Lower lobe of right lung (tissue), 2 donors: Measurements from ENCODE around the gene WDFY3. TPM values are rescaled to one million over a fixed set of nuclear protein-coding genes. Genes with fewer than 3 reads are reported as not detected.

Experiments
- ATAC-seq, 2 donors: fragments of 200-7000 bp; cut with Tn5 transposase; one replicate each; pipeline ENCODE4 v1.9.1; 2020 to 2022; ENCODE audit warnings: mild to moderate bottlenecking in 2 of 2, moderate library complexity in 2 of 2
- DNase-seq: peaks from one replicate; pipeline ENCODE4 v3.0.0-alpha.2; 2020
- H3K27ac ChIP-seq: fragments of 200-600 bp; one replicate; pipeline ENCODE4 v1.8.0; 2022
- H3K27me3 ChIP-seq: fragments of 200-600 bp; one replicate; pipeline ENCODE4 v1.8.0; 2022; ENCODE audit warnings: low read depth
- H3K36me3 ChIP-seq: fragments of 200-600 bp; one replicate; pipeline ENCODE4 v1.8.0; 2022; ENCODE audit warnings: mild to moderate bottlenecking
- H3K4me1 ChIP-seq: fragments of 200-600 bp; one replicate; pipeline ENCODE4 v1.8.0; 2022
- H3K4me3 ChIP-seq: fragments of 200-600 bp; one replicate; pipeline ENCODE4 v1.8.0; 2022; ENCODE audit warnings: mild to moderate bottlenecking
- H3K9me3 ChIP-seq: fragments of 200-600 bp; one replicate; pipeline ENCODE4 v1.8.0; 2022
- CTCF ChIP-seq: fragments of 200-600 bp; IDR thresholded peaks from one replicate; pipeline ENCODE4 v1.8.0; 2022; ENCODE audit warnings: antibody characterized with exemption, mild to moderate bottlenecking
- intact Hi-C: fragments of 100-400 bp; cut with DNase I; formaldehyde crosslinking; loops from one replicate; pipeline ENCODE4 v1.11.0; 2022
- total RNA-seq: library from RNA; stranded (reverse); fragmentation: NEBNext Ultra II Directional; extraction: Animal tissue kit (Norgen Biotek cat#: 25700); gene quantifications from one replicate; pipeline ENCODE4 v1.2.1, GENCODE V29; 2021
- donor health status: DM: no; HTN: yes; CAD: no; lungs with severe emphysema.

The WDFY3 gene
- total RNA-seq, 1 donor from 2014 or later, result 125 TPM

DNA sequence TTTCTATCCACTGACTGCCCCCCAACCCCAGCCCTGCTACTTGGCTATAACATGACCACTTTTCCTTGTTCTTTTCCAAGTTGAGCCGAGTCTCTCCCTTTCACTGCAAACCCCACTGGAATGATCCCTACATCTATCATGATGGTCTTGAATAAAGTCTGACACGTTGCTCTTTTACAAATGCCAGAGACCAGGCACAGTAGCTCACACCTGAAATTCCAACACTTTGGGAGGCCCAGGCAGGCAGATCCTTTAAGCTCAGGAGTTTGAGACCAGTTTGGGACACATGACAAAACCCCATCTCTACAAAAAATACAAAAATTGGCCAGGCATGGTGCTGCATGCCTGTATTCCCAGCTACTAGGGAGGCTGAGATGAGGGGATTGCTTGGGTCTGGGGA is 100.9 kb downstream of the WDFY3 start:
- no peaks in the 10 kb centered on the region for H3K36me3 ChIP-seq
- H3K27me3 ChIP-seq, result no peaks in the 10 kb centered on the region
- H3K4me1 ChIP-seq, result no peaks in the 10 kb centered on the region
- no peak for TF ChIP-seq CTCF
- H3K27ac ChIP-seq, result no peak overlapping the region
- no peak overlapping the region for H3K4me3 ChIP-seq
- DNase-seq, result no peak
- ATAC-seq, result no peak
- intact Hi-C loops, result no loop called here
- H3K9me3 ChIP-seq, result no peaks in the 10 kb centered on the region

GRCh38 chr4:84862064-84862463 is 104.4 kb downstream of the WDFY3 start:
- Histone ChIP-seq H3K4me3 (no peak overlapping the region), H3K27me3 (no peaks in the 10 kb centered on the region), H3K36me3 (peaks cover 15% of the 10 kb centered on the region), H3K4me1 (no peaks in the 10 kb centered on the region), H3K27ac (no peak overlapping the region), H3K9me3 (no peaks in the 10 kb centered on the region)
- no peak for DNase-seq
- TF ChIP-seq CTCF, result no peak
- peak in 1 of 2 donors; percentile 44 for ATAC-seq
- intact Hi-C loops, result no loop called here

- intact Hi-C loops, result no loop called here
- DNase-seq (no peak), ATAC-seq (no peak)
- Histone ChIP-seq H3K4me1 (no peaks in the 10 kb centered on the region), H3K36me3 (peaks cover 20% of the 10 kb centered on the region), H3K27me3 (no peaks in the 10 kb centered on the region), H3K27ac (no peak overlapping the region), H3K4me3 (no peak overlapping the region), H3K9me3 (no peaks in the 10 kb centered on the region)
- TF ChIP-seq CTCF, result no peak
Measured at GRCh38 chr4:84857296-84857695, 109.2 kb downstream of the WDFY3 start.

DNA sequence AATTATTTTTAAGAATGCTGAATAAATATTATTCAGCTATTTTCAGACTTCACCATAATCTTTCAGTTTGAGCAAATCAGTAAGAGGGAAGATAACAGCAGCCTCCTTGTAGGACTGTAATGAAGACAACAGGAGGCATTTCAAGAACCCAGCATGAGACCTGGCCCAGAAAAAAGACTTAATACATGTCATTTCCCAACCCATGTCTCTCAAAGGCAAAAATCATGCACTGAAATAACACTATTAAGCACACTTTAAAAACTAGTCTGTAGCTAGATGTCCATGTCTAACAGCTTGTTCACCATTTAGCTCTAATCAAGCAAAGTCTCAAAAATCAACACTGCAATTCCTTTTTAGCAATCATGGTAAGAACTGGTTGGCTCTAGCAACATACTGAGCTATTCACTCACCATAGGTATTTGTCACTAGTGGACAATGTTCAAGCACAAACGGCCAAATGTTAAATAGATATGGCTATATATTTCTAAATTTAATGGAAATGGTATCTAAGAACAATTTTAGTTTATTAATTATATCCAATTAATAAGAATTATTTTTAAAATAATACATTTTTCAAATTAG is 109.9 kb downstream of the WDFY3 start:
- Histone ChIP-seq H3K4me1 (no peaks in the 10 kb centered on the region), H3K27ac (no peak overlapping the region), H3K27me3 (no peaks in the 10 kb centered on the region), H3K4me3 (no peak overlapping the region), H3K36me3 (peaks cover 20% of the 10 kb centered on the region), H3K9me3 (no peaks in the 10 kb centered on the region)
- DNase-seq, result no peak
- intact Hi-C loops, result no loop called here
- no peak for TF ChIP-seq CTCF
- ATAC-seq, result no peak

DNA sequence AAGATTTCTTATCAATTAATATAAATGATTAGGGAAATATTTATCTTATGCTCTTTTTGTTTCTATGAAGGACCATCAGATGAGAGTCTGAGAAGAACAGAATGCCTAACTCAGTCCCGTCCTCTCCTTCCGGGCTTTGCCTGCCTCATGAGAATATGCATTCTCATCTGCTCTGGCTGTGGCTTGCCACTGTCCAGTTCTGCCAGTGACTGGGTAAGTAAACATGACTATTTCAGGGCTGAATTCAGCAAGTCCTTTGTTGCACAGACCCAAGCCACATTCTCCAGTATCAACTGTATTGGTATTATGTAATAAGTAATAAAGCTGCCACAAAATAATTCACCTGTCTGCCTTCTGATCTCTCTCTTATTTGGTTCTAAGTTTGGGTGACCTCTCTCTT is 110.7 kb downstream of the WDFY3 start:
- no peak for ATAC-seq
- Histone ChIP-seq H3K4me3 (no peak overlapping the region), H3K9me3 (no peaks in the 10 kb centered on the region), H3K36me3 (peaks cover 20% of the 10 kb centered on the region), H3K4me1 (no peaks in the 10 kb centered on the region), H3K27ac (no peak overlapping the region), H3K27me3 (no peaks in the 10 kb centered on the region)
- intact Hi-C loops, result no loop called here
- TF ChIP-seq CTCF, result no peak
- no peak for DNase-seq

GRCh38 chr4:84852081-84852480 is 114.4 kb downstream of the WDFY3 start:
- H3K4me1 ChIP-seq, result no peaks in the 10 kb centered on the region
- ATAC-seq (no peak), DNase-seq (no peak)
- no peak for TF ChIP-seq CTCF
- intact Hi-C loops, result no loop called here
- H3K9me3 ChIP-seq, result no peaks in the 10 kb centered on the region
- no peak overlapping the region for H3K27ac ChIP-seq
- no peak overlapping the region for H3K4me3 ChIP-seq
- H3K36me3 ChIP-seq, result peaks cover 21% of the 10 kb centered on the region
- H3K27me3 ChIP-seq, result no peaks in the 10 kb centered on the region
